ENCODE data around the gene PSAP.
A peak's percentile ranks its signal among the peaks of the same experiment; 100 is the strongest.
"Not testable (repeated sequence)": the region's sequence is repeated elsewhere in the genome, so short reads cannot be mapped to it uniquely, and the experiment has no call there.

Gene PSAP

DNA sequence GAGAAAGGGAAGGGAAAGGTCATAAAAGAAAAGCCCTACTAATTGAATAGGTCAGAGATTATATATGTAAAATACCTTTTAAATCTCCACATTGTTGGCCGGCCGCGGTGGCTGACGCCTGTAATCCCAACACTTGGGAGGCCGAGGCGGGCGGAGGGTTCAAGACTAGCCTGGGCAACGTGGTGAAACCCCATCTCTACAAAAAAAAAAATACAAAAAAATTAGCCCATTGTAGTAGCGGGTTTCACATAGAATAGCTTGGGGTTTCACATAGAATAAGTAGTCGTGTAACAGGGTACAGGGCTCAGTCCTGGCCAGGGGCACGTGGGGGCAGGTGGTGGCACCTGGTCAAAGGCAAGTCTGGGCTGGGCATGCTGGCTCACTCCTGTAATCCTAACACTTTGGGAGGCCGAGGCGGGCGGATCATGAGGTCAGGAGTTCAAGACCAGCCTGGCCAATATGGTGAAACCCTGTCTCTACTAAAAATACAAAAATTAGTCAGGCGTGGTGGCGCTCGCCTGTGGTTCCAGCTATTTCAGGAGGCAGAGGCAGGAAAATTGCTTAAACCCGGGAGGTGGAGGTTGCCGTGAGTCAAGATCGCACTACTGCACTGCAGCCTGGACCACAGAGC, 529 bp upstream of the PSAP start:
- not testable (repeated sequence) for H3K36me3 ChIP-seq (ENCODE audit: control insufficient read depth, insufficient read depth, low read length); H3K27ac ChIP-seq (ENCODE audit: low read depth, low read length, severe bottlenecking); H3K9me3 ChIP-seq (ENCODE audit: control insufficient read depth, low read length); H3K4me1 ChIP-seq (ENCODE audit: control insufficient read depth, insufficient read depth, low read length, poor library complexity, severe bottlenecking)
- peak overlapping the region; percentile 92 for H3K4me3 ChIP-seq (ENCODE audit: extremely low read depth, insufficient read depth, low read length, poor library complexity, severe bottlenecking)
- WGBS, 2 experiments (ENCODE audit: insufficient coverage in 2 of 2), result 78 to 85% methylated on average over 9 to 11 of the region's 20 CpGs

DNA sequence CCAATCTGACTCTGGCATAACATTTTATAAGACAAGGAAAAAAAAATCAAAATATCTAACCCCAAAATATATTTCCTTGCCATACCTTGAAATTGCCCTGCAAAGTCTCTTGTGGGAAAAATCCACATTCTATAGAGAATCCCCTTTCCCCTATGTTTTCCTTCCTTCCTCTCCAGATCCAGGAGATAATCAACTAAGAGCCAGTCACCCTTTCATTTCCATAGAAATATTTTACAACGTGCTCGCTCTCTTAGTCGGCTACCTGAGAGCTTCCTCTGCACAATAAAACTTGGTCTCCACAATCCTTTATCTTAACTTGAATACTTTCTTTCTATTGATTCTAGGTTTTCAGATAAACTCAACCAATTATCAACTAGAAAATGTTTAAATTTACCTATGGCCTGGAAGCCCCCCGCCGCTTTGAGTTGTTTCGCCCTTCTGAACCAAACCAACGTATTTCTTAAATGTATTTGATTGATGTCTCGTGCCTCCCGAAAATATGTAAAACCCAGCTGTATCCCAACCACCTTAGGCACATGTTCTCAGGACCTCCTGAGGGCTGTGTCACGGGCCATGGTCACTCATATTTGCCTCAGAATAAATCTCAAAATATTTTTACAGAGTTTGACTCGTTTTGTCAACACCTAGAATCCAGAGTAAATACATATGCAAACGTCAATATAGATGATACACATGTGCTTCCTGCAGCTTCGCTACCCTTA, 869 bp downstream of the PSAP start:
- Histone ChIP-seq H3K4me1 (ENCODE audit: control insufficient read depth, insufficient read depth, low read length, poor library complexity, severe bottlenecking) (peaks cover 9% of the 10 kb centered on the region), H3K27ac (ENCODE audit: low read depth, low read length, severe bottlenecking) (peak overlapping the region; percentile 98), H3K4me3 (ENCODE audit: extremely low read depth, insufficient read depth, low read length, poor library complexity, severe bottlenecking) (peak overlapping the region; percentile 92), H3K9me3 (ENCODE audit: control insufficient read depth, low read length) (no peaks in the 10 kb centered on the region), H3K36me3 (ENCODE audit: control insufficient read depth, insufficient read depth, low read length) (no peaks in the 10 kb centered on the region)
- WGBS, 2 experiments (ENCODE audit: insufficient coverage in 2 of 2), result 6 to 10% methylated on average over 7 to 9 of the region's 13 CpGs

DNA sequence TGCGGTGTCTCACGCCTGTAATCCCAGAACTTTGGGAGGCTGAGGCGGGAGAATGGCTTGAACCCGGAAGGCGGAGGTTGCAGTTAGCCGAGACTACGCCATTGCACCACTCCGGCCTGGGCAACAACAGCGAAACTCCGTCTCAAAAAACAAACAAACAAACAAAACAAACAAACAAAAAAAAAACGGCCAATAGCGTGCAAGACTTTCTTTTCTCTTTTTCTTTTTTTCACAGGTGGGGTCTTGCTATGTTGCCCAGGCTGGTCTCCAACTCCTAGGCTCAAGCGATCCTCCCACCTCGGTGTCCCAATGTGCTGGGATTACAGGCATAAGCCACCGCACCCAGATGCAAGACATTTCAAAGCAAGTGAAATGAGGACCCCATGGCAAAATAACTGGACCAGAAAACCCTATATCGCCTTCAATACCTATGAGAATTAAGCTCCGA, 1.6 kb downstream of the PSAP start:
- Histone ChIP-seq H3K9me3 (ENCODE audit: control insufficient read depth, low read length) (no peaks in the 10 kb centered on the region), H3K4me1 (ENCODE audit: control insufficient read depth, insufficient read depth, low read length, poor library complexity, severe bottlenecking) (peaks cover 9% of the 10 kb centered on the region), H3K36me3 (ENCODE audit: control insufficient read depth, insufficient read depth, low read length) (no peaks in the 10 kb centered on the region), H3K4me3 (ENCODE audit: extremely low read depth, insufficient read depth, low read length, poor library complexity, severe bottlenecking) (peak overlapping the region; percentile 92), H3K27ac (ENCODE audit: low read depth, low read length, severe bottlenecking) (no peak overlapping the region)
- 78 to 97% methylated on average over 13 to 15 of the region's 17 CpGs for WGBS, 2 experiments (ENCODE audit: insufficient coverage in 2 of 2)

DNA sequence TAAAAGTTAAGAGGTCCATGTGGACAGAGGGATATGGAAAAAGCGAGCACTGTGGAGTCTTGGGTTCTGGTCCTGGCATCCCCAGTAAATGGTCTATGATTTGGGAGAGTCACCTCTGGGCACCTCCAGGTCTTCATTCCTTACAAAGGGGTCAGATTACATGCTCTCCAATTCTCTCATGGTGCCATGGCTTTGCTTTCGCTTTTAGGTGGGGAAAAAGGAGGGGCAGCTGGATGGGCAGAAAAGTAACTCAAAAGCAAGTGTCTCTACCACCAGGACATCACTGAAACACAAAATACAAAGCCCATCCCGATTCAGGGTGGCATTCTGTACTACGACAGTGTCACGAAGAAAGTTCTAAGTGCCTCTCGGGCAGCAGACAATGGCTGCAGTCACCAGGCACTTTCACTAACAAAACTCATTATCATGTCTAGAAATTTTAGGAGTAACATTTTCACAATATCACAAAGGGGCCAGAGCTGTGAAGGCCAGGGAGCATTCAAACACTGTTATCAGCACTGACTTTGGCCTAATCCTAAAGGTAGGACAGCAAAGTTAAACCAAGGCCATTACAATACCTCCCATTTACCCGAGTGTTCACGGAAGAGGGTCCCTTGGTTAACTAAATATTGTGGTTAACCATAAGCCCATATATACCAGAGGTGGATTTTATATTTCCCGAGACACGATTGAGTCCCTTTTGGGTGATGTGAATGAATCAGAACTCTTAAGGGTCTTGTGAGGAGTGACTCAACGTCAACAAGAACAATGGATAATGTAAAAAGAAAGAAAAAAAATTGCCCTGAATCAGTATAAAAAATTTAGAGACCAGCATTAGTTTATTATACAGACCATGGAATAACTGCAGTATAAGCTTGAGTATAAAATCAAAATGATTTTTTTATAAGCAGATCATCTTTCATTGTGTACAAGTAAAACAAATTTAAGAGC, 2.5 kb downstream of the PSAP start:
- no peak overlapping the region for H3K27ac ChIP-seq (ENCODE audit: low read depth, low read length, severe bottlenecking)
- peaks cover 9% of the 10 kb centered on the region for H3K4me1 ChIP-seq (ENCODE audit: control insufficient read depth, insufficient read depth, low read length, poor library complexity, severe bottlenecking)
- no peaks in the 10 kb centered on the region for H3K36me3 ChIP-seq (ENCODE audit: control insufficient read depth, insufficient read depth, low read length)
- WGBS, 2 experiments (ENCODE audit: insufficient coverage in 2 of 2), result 91 to 92% methylated on average over 4 to 5 of the region's 11 CpGs
- H3K9me3 ChIP-seq (ENCODE audit: control insufficient read depth, low read length), result no peaks in the 10 kb centered on the region
- H3K4me3 ChIP-seq (ENCODE audit: extremely low read depth, insufficient read depth, low read length, poor library complexity, severe bottlenecking), result no peak overlapping the region

DNA sequence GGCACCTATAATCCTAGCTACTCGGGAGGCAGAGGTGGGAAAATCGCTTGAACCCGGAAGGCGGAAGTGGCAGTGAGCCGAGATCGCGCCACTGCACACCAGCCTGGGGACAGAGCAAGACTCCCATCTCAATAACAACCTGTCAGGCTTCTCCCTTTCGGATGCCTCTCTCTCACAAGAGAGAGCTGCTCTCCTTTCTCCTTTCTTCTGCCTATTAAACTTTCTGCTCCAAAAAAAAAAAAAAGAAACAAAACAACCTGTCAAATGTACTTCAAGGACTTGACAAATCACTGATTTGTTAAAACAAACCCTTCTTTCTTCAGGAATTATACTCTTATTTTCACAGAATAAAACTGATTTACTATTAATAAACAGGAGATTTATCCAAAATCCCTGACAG, 3.6 kb downstream of the PSAP start:
- no peaks in the 10 kb centered on the region for H3K36me3 ChIP-seq (ENCODE audit: control insufficient read depth, insufficient read depth, low read length)
- no peak overlapping the region for H3K4me3 ChIP-seq (ENCODE audit: extremely low read depth, insufficient read depth, low read length, poor library complexity, severe bottlenecking)
- peaks cover 13% of the 10 kb centered on the region for H3K4me1 ChIP-seq (ENCODE audit: control insufficient read depth, insufficient read depth, low read length, poor library complexity, severe bottlenecking)
- no peak overlapping the region for H3K27ac ChIP-seq (ENCODE audit: low read depth, low read length, severe bottlenecking)
- no peaks in the 10 kb centered on the region for H3K9me3 ChIP-seq (ENCODE audit: control insufficient read depth, low read length)
- WGBS, 2 experiments (ENCODE audit: insufficient coverage in 2 of 2), result 89 to 95% methylated on average over 8 of the region's 8 CpGs

DNA sequence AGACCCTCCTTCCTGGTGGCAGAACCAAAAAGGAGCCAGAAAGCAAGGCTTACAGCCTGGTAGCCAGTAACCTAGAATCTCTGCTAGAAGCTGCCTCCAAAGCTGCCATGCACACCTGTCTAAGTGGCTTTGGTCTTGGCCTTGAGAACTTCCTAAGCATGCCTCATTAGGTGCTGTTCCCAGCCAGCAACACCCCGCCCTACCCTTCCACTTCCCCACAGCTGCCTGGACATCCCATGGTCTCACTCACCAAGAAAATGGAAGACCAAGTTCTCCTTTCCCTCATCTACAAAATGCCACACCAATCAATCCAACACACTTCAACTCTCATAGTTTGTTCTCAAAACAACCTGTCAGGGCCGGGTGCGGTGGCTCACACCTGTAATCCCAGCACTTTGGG, 4.2 kb downstream of the PSAP start:
- H3K9me3 ChIP-seq (ENCODE audit: control insufficient read depth, low read length), result no peaks in the 10 kb centered on the region
- WGBS, 2 experiments (ENCODE audit: insufficient coverage in 2 of 2), result 92 to 100% methylated on average over 1 to 3 of the region's 3 CpGs
- no peaks in the 10 kb centered on the region for H3K36me3 ChIP-seq (ENCODE audit: control insufficient read depth, insufficient read depth, low read length)
- no peak overlapping the region for H3K4me3 ChIP-seq (ENCODE audit: extremely low read depth, insufficient read depth, low read length, poor library complexity, severe bottlenecking)
- H3K27ac ChIP-seq (ENCODE audit: low read depth, low read length, severe bottlenecking), result no peak overlapping the region
- peaks cover 13% of the 10 kb centered on the region for H3K4me1 ChIP-seq (ENCODE audit: control insufficient read depth, insufficient read depth, low read length, poor library complexity, severe bottlenecking)

DNA sequence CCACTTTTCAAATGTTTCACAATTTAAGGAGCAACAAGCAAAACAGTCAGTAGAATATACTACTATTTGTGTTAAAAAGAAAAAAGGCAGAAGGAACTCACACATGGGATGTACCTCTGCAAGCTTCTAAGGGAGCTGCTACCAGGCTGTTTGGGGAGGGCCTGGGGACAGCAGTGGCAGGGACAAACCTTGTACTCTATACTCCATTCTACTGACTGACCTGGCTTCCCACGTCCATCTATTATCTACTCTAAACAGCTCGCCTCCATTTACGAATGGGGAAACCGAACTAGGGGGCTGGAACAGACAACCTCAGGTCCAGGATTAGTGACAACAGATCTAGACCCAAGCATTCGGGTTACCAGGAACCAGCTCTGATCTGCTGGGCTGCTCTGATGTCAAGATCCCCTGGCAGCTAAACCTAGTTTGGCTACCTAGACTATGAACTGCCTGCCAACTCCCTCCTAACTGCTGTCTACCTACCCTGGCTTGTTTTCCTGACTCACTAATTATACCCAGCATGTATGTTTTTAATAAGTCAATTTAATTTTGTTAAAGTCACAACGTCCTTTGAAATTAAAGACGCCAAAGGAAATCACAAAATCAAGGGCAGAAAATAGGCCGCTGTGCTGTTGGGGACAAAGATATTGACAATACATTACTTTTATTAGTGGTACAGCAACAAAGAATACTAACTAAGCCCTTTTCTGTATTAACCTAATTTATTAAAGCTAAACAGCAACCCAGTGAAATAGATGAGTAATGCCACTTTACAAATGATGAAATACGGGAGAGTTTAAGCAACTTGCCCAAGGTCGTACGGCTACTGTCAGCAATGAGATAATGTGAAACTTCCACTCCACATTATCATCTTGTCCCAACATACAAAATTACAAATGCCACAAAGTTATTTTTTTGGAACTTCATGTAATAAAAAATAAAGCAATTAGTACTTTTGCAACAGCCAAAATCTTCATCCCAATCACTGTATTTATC, 5.3 kb downstream of the PSAP start:
- 92 to 98% methylated on average over 4 to 5 of the region's 11 CpGs for WGBS, 2 experiments (ENCODE audit: insufficient coverage in 2 of 2)
- H3K4me1 ChIP-seq (ENCODE audit: control insufficient read depth, insufficient read depth, low read length, poor library complexity, severe bottlenecking), result peaks cover 21% of the 10 kb centered on the region
- no peak overlapping the region for H3K27ac ChIP-seq (ENCODE audit: low read depth, low read length, severe bottlenecking)
- no peak overlapping the region for H3K4me3 ChIP-seq (ENCODE audit: extremely low read depth, insufficient read depth, low read length, poor library complexity, severe bottlenecking)
- H3K9me3 ChIP-seq (ENCODE audit: control insufficient read depth, low read length), result no peaks in the 10 kb centered on the region
- no peaks in the 10 kb centered on the region for H3K36me3 ChIP-seq (ENCODE audit: control insufficient read depth, insufficient read depth, low read length)

DNA sequence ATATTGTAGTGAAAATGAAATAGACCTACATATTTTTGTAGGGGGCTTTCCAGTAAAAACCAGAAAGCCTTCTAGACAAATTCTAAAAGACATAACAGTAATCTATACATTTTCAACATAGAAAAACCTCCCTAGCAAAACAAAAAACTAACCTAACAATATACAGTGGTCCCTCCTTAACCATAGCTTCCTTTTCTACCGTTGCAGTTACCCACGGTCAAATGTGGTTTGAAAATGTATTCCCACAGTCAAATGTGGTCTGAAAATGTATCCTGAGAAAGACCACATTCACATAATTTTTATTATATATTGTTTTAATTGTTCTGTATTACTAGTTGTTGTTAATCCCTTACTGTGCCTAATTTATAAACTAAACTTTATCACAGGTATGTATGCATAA, 6.4 kb downstream of the PSAP start:
- Histone ChIP-seq H3K36me3 (ENCODE audit: control insufficient read depth, insufficient read depth, low read length) (no peaks in the 10 kb centered on the region), H3K9me3 (ENCODE audit: control insufficient read depth, low read length) (no peaks in the 10 kb centered on the region), H3K4me1 (ENCODE audit: control insufficient read depth, insufficient read depth, low read length, poor library complexity, severe bottlenecking) (peaks cover 29% of the 10 kb centered on the region), H3K4me3 (ENCODE audit: extremely low read depth, insufficient read depth, low read length, poor library complexity, severe bottlenecking) (no peak overlapping the region), H3K27ac (ENCODE audit: low read depth, low read length, severe bottlenecking) (no peak overlapping the region)
- WGBS, 2 experiments (ENCODE audit: insufficient coverage in 2 of 2), result no CpG with 5 or more reads among the region's 2 CpGs

DNA sequence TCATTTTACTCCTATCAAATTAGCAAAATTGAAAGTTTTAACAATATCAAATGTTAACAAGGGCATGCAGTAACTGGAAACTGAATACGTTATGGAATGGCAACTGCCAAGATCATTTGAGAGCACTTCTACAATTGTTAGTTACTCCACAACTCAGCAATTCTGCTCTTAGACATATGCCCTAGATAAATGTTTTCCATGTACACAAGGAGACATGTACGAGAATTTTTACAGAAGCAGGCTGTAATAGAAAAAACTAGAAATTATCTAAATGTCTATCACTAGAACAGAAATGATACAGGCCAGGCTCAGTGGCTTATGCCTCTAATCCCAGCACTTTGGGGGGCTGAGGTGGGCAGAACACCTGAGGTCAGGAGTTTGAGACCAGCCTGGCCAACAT, 7.0 kb downstream of the PSAP start:
- H3K9me3 ChIP-seq (ENCODE audit: control insufficient read depth, low read length), result no peaks in the 10 kb centered on the region
- no peak overlapping the region for H3K4me3 ChIP-seq (ENCODE audit: extremely low read depth, insufficient read depth, low read length, poor library complexity, severe bottlenecking)
- H3K36me3 ChIP-seq (ENCODE audit: control insufficient read depth, insufficient read depth, low read length), result no peaks in the 10 kb centered on the region
- WGBS, 2 experiments (ENCODE audit: insufficient coverage in 2 of 2), result 88 to 100% methylated on average over 1 of the region's 2 CpGs
- H3K4me1 ChIP-seq (ENCODE audit: control insufficient read depth, insufficient read depth, low read length, poor library complexity, severe bottlenecking), result peaks cover 35% of the 10 kb centered on the region
- H3K27ac ChIP-seq (ENCODE audit: low read depth, low read length, severe bottlenecking), result no peak overlapping the region
